GM21360 (cell line): ENCODE data around the gene ZER1.
A peak's percentile ranks its signal among the peaks of the same experiment; 100 is the strongest.
"Not testable (repeated sequence)": the region's sequence is repeated elsewhere in the genome, so short reads cannot be mapped to it uniquely, and the experiment has no call there.

Source experiments
- ATAC-seq: cut with Tn5 transposase; IDR thresholded peaks from one replicate; pipeline ENCODE4 v1.9.1; 2021; ENCODE audit warnings: mild to moderate bottlenecking, moderate library complexity; ENCODE audit not compliant: unreplicated experiment

The ZER1 gene

GRCh38 chr9:128771745-128772519, at the start of gene ZER1:
Gene ZER1, minus strand, starts transcription at chr9:128771927. Its CDS starts 16,362 bp downstream, at chr9:128755565.
- peak; percentile 85 for ATAC-seq

- ATAC-seq: no peak
These were observed 49.2 kb upstream of the ZER1 start for GRCh38 chr9:128820665-128821583.

GRCh38 chr9:128819716-128820664, 48.3 kb upstream of the ZER1 start:
- no peak for ATAC-seq

- ATAC-seq: peak; percentile 31
These were observed 47.4 kb upstream of the ZER1 start for GRCh38 chr9:128818839-128819715.

GRCh38 chr9:128818099-128818838, 46.5 kb upstream of the ZER1 start, which contains the start of gene ENDOG:
Gene ENDOG, plus strand, starts transcription at chr9:128818500. Its CDS starts 185 bp downstream, at chr9:128818685.
- peak; percentile 85 for ATAC-seq

- no peak for ATAC-seq
These were observed 39.1 kb upstream of the ZER1 start for GRCh38 chr9:128810873-128811272.

- no peak for ATAC-seq
These were observed 38.1 kb upstream of the ZER1 start for GRCh38 chr9:128809831-128810230.

- ATAC-seq: no peak
These were observed 37.4 kb upstream of the ZER1 start for GRCh38 chr9:128809036-128809599.

- ATAC-seq: no peak
These were observed 36.8 kb upstream of the ZER1 start for GRCh38 chr9:128808543-128808942.

- ATAC-seq: no peak
These were observed 36.1 kb upstream of the ZER1 start for GRCh38 chr9:128807827-128808226.

- no peak for ATAC-seq
These were observed 33.9 kb upstream of the ZER1 start for GRCh38 chr9:128805661-128806060.

- no peak for ATAC-seq
These were observed 30.8 kb upstream of the ZER1 start for GRCh38 chr9:128802482-128802881.

- ATAC-seq: no peak
These were observed 28.3 kb upstream of the ZER1 start for GRCh38 chr9:128800061-128800460.

- ATAC-seq: no peak
These were observed 27.2 kb upstream of the ZER1 start for GRCh38 chr9:128798896-128799295.

GRCh38 chr9:128794961-128795360, 23.2 kb upstream of the ZER1 start:
- not testable (repeated sequence) for ATAC-seq

GRCh38 chr9:128792978-128793686, 21.4 kb upstream of the ZER1 start:
- no peak for ATAC-seq

- ATAC-seq: no peak
These were observed 20.4 kb upstream of the ZER1 start for GRCh38 chr9:128792134-128792533.

GRCh38 chr9:128790536-128790935, 18.8 kb upstream of the ZER1 start:
- ATAC-seq: no peak
